Hematopoietic multipotent progenitor cell treated with erythropoietin and hydrocortisone succinate and interleukin-3 and kit ligand, for 4 days (in vitro differentiated cells): Measurements from ENCODE around the gene PSD4.

Experiments used
- DNase-seq: peaks from one replicate; pipeline ENCODE4 v3.0.0-alpha.2; 2015

The PSD4 gene

DNA sequence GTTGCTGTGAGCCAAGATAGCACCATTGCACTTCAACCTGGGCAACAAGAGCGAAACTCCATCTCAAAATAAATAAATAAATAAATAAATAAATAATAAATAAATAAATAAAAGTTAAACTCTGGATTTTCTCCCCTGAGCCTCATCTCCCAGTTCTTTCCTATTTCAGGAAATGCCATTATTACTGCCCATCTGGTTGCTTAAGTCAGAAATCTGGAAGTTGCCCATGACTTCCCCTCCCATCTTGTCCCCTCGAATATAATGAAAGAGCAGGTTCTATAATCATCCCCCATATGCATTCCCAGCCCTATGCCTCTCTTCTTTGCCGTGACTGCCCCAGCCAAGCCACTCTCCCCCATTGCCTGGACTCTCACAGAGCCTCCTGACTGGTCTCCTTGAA lies 4.2 kb upstream of the PSD4 start:
- no peak for DNase-seq

DNA sequence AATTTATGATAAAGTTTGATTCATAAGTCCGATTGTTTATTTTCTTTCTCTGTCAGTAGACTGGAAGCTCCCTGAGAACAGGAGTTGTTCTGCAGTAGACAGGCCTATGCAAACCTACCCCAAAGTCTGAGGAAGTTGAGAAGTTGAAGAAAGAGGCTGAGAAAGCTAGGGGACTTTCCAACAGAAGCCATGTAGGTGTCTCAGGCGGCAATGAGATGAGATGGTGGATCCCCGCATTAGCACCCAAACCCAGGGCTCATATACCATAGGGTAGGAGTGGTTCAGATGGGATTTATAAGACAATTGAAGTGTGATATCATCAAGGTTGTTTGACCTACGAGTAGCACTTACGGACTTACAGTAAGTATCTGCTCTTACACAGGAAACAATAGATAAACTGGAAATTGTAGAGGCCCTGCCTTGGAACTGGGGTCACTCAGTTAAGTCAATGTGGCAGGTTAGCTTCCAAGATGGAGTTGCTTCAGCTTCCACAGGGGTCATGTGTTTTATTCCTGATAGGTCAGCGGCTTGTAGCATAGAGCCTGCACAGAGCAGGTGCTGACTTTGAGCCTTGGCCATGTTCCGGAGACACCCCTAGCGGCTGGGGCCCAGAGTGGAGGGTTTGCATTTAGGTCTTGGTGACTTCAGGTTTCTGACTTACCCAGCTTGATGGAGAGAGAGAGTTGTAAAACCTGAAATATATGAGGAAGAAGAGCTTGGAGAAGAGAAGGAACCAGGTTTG lies 2.3 kb upstream of the PSD4 start:
- no peak for DNase-seq

DNA sequence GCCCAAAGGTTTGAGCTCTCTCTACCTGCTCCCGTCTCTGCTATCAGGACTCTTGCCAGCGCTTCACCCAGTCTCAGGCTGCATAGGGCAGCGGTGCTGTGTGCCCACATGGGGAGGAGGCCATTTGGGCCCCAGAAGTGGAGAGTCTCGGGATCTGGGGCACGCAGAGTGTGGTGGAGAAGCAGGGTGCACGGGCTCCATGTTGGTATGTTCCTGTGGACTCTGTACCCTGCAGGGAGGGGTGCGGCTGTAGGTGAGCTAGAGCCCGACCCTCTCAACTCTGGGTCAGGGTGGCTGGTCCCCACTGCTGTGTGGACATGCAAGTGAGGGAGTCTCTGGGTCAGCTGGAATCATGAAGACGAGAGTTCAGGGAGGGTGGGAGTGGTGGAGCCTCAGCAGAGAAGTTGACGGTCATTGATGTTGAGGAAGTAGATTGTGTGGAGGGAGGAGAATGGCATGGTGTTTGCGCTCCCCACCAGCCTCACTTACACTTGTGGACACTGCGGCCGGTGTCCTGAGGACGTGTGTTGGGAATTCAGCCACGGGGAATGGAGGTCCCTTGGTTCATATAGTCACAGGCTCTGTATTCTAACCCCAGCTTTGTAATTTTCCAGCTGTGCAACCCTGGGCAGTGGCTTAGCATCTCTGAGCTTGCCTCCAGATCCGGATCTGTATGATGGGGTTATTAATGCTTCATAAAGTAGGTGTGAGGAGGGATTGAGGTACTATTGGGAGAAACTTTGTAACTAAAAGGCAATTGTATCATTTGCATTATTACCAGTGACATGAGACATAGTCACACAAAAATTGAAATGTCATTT lies 840 bp upstream of the PSD4 start:
- no peak for DNase-seq

DNA sequence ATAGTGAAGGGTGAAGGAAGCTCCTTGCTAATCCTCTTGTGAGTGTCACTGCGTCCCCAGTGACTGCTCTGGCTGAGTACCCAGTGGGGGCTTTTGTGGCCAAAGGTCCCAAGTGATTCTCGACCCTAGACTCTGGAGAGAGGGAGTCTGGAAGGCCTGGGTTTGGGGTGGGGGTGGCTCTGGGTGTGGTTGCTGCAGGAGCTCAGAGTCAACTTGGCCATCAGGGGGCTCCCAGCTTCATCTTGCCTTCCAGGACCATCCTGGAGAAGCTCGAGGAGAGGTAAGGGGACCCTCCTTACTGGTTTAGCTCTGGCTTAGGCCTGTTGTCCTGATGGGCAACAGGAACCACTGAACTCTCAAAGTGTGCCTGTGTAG lies 592 bp downstream of the PSD4 start:
- peak; percentile 55 for DNase-seq

DNA sequence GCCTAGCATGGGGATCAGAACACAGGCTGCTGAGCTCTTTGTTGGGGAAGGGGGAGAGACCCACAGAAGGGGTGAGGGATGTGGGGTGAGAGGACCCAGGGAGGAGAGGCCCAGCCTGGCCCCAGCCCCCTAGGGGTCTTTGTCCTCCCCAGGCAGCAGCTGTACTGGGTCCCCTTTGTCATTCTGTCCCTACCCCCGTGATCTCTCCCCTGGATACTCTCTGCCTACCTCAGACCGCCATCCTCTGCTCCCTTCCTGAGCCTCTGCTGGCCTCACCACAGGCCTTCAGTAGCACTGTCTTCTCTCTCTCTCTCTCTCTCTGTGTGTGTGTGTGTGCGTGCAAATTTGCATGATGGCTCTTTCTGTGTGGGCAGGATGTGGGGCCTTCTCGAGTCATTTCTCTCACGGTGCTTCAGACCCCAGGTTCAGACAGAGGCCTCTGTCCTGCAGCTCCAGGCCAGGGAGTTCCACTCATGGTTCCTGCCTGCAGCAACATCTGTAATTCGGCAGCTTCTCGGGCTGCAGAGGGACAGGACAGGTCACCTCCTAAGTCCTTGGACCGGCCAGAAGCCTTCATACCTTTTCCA lies 1.4 kb downstream of the PSD4 start:
- DNase-seq, result peak; percentile 70

DNA sequence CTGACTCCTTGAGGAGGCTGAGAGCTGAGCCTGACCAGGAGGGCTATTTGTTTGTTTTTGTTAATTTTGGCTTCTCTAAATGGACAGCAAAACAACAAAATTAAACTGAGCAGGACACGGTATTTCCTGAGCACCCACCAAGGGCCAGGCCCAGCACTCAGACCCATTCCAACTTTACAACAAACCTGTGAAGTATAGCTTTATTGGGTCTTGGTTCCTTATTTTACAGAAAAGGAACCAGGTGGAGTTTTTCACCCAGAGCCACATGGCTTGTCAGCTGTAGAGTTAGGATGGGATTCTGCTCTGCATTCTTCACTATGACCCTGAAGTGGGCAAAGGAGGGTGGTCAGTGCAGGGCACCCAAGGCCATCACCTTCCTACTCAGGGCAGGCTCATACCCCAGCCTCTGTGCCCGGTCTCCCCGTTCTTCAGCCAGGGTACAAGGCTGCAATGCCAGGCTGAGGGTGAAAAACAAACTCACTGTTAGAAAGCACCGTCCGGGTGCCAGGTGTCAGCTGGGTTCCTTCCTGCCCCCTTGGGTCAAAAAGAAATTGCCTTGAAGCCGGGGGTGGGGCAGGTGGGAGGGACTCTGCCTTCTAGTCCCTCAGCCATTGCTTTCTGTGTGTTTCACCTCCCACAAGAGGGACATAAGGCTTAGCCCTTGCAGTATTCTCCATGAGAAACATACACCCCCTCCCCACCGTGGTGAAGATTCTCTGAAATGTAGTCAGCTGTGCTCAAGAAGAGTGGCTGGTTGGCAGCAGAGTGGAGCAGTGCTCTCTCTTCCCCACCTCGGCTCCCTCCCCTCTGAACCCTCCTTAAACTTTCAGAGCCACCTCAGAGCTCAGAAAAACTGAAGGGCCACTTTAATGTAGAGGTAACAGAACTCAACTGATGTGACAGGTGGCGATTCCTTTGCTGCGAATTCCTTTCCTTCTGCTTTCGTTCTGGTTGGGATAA lies 2.2 kb downstream of the PSD4 start:
- DNase-seq, result peak; percentile 27

DNA sequence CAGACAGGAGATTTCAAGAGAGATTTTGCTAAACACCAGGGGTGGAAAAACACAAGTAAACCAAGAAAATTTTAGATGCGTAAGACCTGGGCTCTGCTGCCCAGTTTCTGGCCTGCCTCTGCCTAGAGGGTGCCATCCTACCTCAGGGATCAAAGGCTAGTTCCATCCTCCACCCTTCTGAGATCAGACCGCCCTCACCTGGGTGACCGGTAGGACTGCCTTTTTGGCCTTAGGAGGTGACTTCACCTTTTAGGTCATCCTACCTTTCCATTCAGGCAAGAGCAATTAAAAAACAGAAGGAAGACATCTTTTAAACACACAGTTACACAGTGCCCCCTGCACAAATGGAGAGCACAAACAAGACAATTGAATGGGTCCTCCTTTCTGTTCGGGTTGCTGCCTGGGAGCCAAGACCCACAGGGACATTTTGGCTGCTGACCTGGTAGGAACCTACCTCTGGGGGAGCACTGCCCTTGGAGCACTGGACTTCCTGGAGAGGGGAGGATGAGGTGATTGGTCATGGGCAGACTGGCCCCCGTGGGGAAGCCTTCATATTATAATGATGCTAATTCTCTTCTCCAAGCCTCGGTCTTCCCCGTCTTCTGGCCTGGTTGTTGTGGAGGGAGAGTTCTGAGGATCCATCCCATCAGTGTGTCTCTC lies 3.1 kb downstream of the PSD4 start:
- no peak for DNase-seq

DNA sequence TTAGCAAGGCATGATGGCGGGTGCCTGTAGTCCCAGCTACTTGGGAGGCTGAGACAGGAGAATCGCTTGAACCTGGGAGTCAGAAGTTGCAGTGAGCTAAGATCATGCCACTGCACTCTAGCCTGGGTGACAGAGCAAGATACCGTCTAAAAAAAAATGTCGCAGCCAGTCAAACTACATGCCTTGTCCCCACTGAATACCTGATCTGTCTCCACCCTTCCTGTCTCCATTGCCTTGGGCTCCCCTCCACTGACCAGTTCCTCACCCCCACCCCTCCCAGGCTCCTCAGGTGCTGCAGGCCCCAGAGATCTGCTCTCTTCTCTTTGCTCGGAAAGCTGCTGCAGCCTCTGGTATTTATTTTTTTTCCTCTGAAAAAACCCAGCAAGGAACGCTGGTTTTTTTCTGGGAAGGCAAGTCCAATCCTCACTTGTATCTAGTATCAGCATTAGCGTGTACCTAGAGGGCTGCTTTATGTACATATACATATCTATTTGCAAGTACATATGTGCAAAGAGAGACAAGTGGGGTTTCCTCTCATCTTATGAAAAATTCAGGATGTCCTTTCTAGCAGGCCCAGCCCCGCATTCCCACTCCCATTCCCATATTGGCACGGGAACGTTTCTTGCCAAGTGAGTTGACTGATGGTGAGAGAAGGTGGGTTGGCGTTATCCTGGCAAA lies 4.4 kb downstream of the PSD4 start:
- no peak for DNase-seq

DNA sequence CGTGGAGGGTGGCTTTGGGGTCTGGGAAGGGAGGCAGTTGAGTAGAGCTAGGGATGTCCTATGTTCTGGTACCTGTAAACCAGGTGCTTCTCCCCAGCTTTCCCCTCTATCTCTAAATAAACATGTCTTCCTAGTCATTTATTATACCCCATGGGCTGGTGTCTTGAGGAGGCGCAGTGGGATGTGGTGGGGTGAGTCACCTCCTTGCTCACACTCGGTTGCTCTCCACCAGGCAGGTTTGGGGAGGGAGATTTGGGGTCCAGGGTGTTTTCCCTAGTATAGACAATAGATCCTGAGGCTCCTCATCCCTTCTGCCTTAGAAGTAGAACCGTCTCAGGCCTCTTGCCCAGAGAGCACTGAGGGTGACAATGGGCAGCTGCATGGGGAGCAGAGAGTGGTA lies 5.1 kb downstream of the PSD4 start:
- no peak for DNase-seq

DNA sequence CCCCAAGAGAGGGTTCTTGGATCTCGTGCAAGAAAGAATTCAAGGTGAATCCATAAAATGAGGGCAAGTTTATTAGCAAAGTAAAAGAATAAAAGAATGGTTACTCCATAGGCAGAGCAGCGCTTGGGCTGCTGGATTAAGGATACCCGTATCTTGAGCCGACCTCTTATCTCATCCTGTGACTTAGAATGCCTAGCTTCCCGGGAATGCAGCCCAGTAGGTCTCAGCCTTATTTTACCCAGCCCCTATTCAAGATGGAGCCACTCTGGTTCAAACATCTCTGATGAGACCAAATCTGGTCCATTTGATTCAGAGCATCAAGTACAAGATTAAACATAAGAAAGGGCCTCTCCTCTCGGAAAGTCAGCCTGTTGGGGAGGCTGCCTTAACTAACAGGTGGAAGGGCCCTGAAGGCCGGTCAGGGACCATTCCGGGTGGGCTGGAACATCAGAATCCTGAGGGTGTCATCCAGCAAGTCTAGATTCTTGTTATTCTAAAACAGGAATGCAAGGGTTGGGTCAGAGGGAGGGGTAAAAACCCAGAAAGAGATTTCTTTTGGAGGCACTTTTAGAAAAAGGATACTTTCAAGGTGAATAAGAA lies 5.8 kb downstream of the PSD4 start:
- DNase-seq, result no peak

DNA sequence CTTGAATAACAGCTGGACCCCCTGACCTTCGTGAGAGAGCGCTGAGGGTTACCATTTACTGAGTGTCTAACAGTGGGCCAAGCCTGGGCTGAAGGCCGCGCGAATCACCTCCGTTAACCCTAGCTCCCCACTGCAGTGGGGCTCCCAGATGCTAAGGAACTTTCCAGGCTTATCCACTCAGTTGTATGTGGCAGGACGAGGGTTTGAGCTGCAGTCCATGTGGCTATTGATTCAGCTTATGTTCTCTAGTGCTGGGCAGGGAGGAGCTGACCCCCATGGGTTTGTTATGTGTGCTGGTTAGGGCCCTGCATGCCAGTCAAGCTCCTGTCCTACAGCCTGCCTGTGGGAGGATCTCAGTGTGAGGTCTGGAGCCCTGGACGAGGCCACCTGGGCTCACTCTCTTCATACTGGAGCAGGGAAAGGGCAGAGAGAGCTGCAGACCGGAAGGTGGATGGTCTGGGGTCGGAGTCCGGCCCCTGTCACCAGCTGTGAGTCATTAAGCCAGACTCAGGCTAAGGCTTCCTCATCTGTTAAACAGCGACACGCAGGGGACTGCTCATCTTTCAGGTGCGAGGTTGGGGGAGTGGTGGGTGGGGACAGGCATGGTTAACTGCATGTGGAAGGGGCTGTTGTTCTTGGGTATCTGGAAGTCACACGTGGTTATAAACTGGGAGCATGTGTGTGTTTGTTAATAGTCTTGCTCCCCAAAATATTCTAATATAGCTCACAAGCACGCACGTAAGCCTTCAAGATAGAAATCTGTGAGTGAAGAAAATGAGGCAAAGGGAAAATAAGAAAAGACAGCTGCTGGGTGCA lies 6.6 kb downstream of the PSD4 start:
- no peak for DNase-seq

DNA sequence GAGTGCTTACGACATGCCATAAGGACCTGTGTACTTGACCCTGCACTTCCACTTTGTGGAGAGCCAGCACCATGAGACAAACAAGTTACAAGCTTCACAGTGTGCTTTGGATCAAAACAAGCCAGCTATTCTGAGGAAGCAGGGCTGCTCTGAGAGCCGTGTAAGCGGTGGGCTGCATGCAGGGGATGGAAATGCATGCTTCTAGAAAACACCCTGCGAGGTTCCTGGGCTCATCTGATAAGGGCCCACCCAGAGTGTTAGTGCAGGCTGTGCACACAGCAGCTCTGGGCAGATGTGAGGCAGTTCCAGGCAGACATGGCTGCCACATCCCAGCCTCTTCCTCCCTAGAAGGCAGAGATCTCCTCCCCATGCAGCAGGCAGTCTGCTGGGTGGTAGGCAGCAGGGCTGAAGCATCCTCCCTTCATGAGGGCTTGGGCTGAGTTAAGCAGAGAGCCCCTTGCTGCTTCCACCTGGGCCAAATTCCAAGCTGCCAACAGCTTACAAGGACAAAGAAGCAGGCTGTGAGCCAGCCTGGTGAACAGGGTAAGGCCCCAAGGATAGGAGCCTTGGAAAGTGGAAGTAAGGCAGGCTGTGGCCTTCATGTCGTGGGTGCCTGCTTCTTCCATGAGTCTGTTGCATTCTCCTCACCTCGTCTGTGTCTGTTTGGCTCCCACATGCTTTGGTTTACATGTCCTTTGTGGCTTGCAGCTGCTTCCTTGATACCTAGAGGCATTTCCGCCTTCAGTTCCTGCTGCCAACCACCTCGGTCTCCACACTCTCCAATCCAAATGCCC lies 7.7 kb downstream of the PSD4 start:
- DNase-seq, result peak; percentile 86

DNA sequence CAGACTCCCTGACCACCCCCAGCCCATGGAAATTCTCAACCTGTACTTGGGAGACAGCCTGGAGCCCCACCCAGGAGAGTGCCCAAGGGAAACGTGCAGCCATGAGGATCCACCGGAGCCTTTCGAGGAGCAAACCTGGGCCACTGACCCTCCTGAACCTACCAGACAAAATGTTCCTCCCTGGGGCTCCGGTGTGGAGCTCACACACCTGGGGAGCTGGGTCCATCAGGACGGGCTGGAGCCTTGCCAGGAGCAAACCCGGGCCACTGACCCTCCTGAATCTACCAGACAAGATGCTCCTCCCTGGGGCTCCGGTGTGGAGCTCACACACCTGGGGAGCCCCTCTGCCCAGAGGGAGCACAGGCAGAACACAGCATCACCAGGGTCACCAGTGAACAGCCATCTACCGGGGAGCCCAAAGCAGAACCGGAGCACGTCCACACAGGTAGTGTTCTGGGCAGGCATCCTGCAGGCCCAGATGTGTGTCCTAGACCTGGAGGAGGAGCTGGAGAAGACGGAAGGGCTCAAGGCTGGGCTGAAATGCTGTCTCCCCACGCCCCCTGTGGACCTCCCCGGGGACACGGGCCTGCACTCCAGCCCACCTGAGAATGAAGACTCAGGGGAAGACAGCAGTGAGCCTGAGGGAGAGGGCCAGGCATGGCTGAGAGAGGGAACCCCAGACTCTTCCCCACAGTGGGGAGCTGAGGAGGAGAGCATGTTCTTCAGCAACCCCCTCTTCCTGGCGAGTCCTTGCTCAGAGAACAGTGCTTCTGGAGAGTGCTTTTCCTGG lies 8.9 kb downstream of the PSD4 start:
- no peak for DNase-seq

DNA sequence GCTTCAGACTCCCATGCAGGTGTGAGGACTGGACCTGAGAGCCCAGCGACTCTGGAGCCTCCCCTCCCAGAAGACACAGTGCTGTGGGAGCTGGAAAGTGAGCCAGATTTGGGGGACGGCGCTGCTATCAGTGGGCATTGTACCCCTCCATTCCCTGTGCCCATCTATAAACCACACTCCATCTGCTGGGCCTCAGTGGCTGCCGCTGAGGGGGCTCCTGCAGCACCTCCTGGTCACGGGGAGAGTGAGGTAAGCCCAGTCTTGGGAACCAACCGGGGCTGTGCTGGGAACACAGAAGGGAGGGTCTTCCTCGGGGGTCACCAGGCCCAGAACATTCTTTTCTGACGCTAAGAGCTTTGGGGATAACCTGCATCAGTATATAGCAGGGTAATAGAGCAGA lies 9.5 kb downstream of the PSD4 start:
- DNase-seq, result no peak

DNA sequence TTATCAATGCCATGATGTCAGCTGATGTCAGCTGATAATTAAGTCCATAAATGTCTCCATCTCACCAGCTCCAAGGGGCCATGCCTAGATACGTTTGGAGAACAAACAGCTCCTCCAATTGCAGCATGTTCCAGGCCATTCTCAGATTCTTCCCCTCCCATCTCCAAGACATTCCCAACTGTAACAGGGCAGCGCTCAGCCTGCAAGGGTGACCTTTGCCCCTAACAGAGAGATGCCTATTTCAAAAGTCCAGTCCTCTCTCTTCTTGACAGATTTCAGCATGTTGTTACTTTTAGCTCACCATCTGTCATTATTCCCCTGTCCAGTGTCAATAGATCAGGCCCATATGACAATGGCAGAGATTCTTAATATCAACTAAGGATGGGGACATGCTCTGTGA lies 9.9 kb downstream of the PSD4 start:
- no peak for DNase-seq

DNA sequence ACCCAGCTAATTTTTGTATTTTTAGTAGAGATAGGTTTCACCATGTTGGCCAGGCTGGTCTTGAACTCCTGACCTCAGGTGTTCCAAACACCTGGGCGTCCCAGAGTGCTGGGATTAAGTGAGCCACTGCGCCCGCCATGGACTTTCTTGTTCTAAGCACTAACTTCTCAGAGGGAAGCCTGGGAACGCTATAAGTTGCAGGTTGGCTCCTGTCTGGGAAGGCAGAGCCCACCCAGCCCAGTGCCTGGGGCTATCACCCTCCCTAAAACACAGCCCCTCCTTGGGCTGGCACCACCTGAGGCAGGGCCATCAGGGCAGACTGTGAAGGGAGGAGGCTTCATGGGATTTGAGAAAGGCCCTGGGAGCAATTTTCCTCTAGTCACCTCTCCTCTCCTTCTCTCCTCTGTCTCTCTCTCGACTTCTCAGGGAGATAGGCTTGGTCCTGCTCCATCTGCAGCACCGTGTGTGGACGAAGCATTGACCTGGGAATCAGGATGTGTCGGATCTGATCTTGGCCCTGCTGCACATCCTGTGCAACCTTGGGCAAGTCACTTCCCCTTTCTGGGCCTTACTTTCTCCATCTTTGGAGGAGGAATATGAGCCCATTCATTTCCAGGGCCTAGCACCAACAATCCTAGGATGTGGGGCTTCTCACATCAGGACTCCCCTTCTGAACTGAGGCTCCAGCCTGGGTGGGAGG lies 10.9 kb downstream of the PSD4 start:
- no peak for DNase-seq

DNA sequence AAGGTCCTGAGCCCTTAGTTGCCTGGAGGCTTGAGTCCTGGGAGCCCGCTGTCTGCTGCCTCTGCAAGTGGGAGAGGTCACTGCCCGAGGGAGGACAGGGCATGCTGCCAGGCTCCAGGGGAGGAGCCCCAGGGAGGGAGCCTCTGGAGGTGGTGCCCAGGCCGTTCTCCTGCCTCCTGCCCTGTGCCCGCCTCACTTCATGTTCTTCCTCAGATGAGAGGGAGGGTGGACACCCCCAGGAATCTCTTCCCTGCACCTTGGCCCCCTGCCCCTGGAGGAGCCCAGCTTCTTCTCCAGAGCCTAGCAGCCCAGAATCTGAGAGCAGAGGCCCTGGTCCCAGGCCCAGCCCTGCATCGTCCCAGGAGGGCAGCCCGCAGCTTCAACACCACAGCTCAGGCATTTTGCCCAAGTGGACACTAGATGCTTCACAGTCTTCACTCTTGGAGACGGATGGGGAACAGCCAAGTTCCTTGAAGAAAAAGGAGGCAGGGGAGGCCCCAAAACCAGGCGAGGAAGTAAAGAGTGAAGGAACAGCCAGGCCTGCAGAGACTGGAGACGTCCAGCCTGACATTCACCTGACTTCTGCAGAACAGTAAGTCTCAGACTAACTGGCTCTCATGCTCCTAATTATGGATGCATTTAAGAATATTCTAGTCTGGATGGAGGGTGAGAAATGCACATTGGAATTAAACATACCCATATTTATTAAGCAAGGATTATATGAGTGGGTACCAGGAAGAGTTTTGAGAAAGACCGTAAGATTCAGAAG lies 12.1 kb downstream of the PSD4 start:
- DNase-seq, result no peak
